ENCODE measurements around the gene MAPK8.

MAPK8 gene

DNA sequence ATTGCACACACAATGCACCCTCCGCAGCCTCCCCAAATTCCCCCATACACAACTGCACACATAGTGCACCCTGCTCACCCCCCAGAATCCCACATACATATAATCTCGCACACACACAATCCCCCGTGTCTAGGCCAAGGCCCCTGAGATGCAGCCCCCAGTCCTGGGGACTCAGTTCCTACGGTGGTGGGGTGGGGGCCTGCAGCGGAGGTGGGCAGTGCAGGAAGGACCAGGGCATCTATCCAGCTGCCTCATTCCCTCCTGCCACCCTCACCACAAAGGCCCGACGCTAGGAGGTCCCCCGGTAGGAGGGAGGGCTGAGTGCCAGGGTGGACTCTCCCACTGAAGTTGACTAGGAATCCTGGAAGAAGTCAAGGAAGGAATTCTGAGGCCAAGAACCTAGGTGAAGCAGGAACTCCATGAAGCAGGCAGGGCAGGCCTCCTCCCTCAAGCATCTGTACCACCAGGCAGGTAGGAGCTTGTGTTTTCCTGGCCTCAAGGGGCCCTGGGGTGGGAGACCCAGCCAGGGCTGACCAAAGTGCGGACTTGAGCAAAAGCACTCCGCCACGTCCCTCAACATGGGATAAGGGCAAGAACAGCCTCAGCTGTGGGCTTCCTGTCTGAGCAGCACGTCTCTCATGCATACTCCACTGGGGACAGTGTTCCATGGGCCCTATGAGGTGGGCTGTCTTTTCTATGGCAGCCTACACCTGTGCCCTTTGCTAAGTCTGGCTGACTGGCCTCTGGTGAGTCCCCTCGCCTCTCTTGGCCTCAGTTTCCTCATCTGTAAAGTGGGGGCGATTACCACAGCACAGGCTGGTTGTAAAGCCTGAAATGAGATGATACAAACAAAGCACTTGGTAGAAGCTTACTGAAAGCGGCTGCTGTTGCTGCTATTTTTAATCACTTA, 145.7 kb downstream of the MAPK8 start:
- no peak for DNase-seq

DNA sequence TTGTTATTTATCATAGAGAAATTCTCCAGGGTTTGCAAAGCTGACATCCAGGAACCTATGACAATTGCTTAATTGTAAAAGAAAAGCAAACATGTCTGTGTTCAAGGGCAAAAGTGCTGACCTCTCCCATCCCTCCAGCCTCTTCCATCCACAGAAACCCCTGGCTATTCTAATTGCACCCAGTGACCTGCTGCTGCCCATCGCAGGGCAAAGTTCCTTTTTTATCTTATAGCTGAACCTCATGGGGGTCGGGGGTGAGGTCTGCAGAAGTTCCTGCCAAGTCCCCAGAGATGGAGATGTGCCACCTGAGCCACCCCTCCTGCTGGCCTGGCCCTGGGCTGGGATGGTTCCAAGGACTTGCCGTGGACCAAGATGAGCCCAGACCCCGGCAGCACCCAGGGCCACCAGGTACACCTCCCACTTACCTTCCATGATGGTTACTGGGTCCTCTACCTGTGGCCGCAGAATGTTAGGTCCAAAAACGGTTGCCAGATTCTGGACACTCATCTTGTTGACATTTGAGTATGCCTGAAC, 146.5 kb downstream of the MAPK8 start:
- no peak for DNase-seq

DNA sequence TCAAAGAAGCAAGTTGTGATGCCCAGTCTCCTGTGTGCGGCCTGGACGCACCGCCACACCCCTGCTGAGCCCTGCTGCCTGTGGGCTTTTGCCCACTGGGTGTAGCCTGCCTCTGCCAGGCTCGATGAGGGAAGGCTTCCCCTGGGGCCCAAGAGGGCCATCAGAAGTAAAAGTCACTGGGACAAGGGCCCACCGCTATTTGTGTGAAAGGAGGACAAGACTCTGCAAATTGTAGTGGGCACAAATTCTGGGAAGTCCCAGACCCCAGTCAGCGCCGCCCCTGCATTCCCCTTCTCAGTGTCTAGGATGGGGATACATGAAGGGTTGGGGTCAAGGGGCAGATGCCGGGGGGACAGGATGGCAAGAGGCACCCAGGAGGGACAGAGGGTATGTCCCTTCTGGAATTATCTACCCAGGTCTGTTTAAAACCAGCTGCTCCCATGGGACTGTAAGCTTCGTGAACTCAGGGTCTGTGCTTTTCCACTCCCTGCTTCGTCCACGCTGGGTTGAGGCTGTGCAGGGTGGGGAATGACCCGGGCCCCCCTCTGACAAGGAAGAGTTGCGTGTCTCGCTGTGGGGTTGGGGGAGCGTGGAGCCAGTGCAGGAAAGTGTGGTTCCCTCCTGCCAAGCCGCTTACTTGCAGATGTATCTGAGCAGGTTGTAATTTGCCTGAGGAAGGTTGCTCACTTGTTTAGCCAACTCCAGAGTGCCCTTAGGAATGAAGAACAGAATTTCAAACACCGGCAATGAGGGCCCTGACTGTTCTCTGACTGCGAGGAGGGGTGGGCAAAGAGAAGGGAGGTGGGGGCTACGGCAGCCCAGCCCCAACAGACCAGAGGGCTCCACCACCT, 147.2 kb downstream of the MAPK8 start:
- DNase-seq = no peak

DNA sequence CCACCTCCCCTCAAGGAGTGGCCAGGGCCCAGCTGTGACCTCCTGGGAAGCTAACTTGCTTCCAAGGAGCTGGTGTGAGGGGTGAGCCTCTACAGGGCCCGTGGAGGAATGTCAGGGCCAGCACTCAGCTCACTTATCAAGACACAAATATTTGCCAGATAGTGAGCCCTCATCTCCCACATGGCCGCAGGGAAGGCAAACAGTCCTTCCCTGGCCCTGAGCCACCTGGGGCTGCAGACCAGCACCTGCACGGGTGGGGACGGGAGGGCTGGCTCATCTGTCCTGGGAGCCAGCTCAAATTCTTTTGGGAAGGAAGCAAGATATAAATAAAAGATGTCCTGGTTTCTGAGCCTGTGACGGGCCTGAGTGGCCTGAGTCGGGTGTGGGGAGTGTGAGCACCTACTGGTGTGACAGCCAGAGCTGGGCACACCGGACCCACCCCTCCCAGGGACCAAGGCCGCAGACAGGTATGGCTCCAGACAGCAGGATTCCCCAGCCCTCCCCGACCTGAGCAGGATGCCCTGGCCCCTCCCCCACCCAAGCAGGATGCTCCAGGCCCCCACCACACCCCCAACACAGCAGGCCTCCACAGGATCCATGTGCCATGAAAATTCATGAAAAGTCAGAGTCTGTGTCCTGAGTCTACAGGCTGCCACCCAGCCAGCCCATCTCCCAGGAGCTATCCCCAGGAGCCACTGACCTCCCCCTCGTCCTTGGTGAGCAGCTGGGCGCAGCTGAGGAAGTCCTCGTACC, 148.0 kb downstream of the MAPK8 start:
- DNase-seq = no peak

DNA sequence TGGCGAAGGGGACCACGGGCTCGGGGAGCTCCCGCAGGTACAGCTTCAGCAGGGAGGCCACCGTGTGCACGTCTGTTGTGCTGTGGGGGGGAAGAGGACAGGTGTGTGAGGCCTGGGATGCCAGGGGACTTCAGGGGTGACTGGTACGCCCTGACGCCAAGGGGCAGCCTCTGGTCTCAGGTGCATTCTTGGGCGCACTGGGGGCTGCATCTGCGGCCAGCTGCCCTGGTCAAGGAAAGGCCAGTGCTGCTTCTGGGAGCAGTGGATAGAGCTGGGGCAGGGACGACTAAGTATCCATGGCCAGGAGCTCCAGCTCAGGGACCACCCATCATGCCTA, 148.5 kb downstream of the MAPK8 start:
- DNase-seq = no peak

DNA sequence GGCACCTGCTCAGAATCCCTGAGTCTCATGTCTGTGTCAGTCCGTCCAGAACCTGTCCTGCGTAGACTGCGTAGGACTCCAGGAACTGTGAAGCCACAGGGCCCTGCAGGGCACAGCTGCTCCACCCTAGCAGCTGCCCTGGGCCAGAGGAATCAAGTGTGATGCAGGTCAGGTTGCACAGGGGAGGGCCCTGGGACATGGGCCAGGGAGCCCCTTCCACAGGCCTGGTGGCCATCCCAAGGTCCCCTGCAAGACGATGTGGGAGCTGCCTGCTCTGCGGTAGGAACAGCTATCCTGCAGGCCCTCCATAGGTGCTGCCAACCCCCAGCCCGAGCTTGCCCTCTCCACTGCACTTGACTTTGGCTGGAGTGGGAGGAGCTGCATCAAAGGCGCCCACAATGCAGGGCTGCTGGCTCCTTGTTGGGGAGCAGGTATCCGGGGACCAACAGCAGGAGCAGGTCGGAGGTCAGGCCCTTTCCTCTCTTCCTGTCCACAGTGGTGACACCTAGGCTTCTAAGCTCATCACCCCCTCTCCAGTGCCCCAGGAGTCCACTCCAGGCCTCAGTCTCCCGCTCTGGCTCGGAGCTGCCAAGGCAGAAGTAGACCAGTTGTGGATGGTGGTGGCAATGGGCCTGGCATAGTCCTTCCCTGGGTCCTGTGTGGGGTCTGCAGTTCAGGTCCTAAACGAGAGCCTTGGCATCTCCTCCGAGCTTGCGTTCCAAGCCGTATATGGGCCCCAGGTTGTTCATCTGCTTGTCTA, 149.1 kb downstream of the MAPK8 start:
- DNase-seq = no peak

DNA sequence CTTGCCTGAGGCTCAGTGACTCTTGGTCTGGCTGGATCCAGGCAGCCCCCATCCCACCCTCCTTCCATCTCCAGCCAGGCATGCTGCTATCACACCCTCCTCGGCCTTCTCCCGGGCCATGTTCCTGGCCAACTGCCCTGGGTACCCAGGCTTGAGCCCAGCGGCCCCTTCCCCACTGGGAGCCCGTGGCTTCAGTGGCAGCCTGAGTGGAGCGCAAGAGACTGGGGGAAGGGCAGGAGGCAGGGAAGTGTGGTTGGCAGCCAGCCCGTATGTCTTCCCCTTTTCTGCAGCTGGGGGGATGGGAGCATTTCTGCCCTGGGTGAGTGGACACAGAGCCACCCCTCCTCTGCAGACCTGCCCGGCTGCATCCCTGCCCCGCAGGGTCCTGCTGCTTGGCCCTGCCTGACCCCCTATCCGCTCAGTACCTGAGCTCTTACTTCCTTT, 149.9 kb downstream of the MAPK8 start:
- no peak for DNase-seq

DNA sequence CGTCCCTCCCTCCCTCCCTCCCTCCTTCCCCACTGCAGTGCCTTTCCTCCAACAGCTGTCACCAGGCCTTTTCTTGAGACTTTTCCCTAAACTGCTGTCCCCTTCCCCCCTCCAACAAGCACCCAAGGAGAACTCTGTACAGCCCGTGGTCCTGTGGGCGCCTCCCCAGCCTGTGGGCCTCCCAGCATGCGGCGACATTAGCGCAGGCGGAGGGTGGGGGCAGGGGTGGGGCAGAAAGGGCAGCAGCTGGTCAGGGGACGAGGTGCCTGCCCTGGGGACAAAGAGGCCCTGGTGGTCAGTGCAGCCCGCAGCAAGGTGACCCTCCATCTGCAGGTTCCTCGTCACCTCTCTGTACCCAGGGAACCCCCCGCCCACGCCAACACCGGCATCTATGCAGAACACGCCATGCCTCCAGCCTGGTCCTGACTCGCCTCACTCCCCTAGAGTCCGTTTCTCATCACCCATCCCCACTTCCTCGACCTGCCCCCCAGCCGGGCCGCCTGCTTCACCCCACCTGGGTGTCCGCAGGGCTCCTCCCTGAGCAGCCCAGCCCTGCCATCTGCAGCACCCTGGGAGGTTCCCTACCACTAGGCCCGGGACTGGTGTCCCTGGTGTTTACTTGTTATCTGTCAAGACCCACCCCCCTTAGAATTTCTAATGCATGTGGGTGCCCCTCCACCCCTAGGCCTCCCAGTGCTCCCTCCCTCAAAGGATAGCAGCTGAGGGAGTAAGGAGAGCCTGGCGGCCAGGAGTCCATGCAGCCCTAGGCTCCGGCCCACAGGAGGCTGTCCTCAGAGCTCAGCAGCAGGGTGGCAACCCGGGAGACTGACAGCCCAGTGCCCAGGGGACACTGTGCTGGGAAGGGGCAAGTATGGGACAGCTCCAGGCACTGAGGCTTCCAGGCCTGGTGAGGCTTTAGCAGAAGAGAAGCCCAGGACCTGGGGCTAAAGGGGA, 150.6 kb downstream of the MAPK8 start:
- DNase-seq = no peak

DNA sequence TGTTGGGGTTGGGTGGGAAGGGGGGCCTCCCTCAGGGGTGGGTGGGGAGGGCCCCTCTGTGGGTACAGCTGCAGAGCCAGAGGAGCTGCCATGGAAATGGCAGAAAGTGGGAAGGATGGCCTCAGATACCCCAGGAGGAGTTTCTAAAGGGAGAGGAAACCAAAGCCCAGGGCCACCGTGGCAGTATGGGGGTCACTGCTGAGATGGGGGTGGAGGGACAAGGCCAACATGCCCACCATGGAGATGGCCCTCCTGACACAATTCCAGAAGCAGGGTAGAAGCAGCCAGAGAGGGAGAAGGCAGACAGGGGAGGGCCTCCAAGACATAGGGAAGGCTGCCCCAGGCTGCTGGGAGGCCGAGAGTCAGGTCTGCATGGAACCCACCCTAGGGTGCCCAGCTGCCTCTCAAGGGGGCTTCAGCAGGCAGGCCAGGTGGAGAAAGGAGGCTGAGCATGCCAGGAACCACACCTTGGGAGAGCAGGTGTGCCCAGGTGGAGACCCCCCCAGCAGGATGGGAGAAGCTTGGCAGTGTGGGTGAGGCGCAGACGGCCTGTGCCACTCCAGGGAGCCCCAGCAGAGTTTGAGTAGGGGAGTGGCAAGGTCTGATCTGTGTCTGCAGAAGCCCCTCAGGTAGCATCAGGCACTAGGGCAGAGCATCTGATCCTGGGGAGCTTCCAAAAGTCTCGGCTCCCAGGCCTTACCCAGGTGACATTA, 151.6 kb downstream of the MAPK8 start:
- no peak for DNase-seq

DNA sequence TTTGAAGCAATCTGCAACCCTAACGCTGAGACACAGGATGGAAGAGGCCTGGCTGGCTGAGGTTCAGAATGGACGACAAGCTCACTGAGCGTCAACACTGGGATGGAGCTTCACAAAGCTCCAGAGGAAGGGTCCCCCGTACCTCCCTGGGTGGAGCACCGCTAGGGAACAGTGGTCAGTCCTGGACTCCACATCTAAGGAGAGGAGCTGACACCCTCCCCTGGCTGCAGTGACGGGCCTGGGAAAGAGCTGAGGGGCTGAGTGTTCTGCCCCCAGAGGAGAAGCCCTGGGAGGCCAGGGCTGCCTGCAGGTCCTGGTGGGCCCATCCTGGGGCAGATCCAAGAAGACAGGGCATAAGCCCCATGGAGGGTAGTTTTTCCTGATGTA, 152.2 kb downstream of the MAPK8 start:
- DNase-seq = no peak

DNA sequence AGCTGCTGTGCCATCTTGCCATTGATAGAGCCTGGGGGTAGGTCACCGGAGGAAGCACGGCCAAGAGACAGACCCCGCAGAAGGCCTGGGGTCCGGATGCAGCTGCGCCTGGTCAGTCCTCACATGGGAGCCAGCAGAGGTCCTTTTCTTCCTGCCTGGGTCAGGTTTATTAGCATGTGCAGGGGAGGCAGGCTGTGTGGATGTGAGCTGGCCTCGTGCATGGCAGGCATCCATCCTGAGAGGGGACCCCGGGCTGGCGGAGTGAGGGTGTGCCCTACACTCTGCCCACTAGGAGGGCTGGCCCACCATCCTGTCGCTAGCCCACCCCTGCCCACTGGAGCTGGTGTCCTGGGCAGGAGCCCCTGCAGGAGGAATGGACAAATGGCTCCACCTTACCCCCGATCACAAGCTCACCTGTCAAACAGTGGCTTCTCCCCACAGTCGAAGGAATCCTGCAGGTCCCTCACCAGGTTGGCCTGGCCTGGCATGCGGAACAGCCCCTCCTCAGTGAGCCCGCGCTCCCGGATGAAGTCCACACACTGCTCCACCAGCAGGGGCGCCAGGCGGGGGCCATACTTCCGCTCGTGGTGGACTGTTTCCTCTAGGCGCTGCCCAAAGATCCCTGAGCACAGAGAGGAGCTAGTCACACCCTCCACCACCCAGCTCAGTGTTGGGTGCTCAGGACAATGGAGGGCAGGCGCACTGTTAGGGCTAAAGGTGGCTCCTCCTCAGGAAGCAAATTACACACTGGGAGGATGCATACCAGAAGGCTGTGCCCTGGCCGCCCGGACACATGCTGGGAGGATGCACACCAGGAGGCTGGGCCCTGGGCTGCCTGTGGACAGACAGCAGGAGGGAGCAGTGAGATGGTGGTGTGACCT, 153.0 kb downstream of the MAPK8 start:
- DNase-seq = no peak

DNA sequence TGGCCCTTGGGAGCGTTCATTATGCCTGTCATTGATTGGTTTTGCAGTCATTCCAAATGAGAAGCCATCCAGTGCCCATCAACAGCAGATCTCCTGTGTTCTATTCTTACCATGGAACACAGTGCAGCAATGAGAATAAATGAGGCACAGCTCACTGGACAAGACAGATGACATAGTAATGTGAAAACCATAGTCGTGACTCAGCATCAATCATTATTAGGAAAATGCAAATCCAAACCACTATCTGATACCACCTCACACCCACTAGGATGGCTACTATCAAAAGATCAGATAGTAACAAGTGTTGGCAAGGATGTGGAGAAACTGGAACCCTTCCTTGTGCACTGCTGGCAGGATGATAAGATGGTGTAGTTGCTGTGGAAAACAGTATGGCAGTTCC, 153.7 kb downstream of the MAPK8 start:
- DNase-seq = no peak

DNA sequence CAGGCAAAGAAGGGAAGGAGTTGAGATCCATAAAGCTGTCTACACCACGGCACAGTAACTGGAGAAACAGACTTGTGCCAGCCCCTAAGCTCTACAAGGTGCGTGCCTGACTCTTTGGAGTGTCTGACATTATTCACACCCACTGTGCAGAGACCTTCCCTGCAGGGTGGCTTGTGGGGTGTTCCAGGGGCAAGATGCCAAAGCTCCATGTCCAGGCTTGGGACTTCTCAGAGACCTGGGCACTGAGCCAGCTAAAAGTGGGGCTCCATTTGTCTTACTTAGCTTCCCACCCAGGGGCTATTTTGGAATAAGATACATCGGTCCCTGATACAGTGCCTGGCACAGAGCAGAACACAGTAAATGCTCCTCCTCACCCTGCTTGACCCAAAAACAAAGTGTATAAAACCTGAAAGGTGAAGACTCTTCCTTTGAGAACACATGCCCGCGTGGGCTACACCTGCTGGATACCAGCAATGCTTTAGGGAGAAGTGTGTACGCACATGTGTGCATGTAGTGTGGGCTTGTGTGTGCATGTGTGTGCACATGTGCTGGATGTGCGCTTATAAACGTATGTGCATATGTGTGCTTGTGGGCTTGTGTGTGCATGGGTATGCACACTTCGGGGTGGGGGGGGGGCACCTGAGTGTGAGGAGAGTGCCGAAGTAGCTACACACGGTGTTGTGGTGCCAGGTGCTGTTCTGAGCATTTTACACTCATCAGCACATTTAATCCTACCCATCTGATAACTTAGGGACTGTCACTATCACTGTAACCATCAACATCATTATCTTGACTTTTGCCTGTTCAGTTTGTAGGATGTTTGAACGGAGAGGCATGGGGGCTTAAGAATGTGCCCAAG, 155.4 kb downstream of the MAPK8 start:
- no peak for DNase-seq

DNA sequence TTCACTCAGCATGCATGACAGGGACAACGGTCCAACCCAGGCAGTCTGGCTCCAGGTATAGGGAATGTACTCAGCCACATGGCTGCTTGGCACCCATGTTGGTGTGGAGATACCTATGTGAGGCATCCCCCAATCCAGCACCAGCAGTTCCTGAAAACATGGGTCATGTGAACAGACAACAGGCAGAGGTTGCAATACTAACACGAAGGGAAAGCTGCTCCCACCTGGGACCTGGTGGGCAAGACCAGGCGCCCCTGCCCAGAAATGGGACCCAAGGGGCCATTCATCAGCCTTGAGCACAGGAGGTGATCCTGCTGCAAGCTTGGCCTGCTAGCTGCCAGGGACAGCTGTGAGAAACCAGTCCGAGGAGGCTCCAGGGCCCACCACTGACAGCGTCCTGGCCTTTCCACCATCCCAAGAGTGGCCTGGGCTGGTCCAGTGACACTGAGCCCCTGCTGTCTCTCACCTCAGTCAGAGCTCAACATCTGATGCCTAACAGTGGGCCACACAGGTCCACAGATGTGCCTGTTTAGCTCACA, 156.1 kb downstream of the MAPK8 start:
- no peak for DNase-seq

DNA sequence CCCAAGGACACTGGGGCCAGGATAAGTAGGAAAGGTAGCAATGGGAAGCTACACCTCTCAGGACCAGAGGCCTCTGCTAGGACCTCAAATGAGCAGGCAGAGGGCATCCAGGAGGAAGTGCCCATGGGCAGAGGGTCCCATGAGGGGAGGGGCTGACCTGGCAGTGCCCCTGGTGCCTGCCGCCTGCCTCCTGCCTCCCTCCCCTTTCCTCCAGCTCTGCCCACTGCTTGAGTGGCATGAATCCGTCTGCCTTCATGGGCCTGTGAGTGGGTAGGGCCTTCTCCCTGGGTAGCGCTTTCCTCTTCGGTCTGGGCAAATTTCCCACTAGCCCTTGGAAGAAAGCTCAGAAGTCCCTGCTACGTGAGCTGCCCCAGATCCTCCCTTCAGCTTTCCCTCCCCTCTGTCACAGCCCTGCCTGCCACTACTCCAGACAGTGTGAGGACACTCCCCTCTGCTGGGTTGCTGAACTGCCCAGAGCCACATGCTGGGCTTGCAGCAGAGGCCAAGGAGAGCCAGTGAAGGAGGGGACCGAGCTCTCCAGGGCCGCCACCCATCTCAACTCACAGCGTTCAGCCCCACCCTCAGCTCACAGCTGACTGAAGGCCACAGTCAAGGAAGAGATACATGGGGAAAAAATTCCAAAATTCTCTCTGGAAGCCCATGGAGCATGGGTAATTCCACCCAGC, 157.0 kb downstream of the MAPK8 start:
- no peak for DNase-seq

DNA sequence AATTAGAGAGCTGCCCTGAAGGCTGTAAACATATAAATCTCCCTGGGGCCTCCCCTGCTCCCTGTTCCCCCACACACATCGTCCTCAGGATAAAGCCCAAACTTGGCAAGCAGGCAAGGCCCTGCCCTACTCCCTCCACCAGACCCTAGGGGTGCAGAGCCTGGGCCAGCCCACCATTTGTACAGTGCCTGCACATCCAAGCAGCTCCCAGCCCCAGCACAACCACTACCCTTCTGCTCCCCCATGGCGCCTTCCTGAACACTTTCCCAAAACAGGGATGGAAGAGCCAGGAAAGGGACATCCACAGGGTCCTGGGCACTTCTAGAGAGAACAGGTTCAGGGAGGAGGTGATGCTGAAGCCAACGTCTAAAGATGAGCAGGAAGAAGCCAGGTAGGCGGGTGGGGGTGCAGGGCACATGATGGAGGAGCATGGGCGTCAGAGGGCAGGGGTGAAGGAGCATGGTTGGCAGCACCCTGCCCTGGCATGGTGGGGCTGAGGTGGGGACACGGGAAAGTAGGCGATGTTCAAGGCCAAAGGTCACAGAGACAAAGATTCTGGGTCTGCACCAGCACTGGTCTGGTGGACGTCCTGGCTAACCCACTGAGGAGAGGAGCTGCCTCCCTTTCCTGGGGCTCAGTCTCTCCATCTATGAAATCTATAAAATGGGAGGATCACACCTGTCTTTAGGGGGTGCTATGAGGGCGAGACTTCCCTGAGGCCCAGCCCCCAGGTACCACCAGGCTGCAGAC, 157.8 kb downstream of the MAPK8 start:
- no peak for DNase-seq
